Measurements from ENCODE around the gene COL7A1. TPM values are rescaled to one million over a fixed set of nuclear protein-coding genes. Genes with fewer than 3 reads are reported as not detected.

COL7A1 gene
- polyA plus RNA-seq, 3 donors: 15.5 to 31.0 (median 30.0) TPM

- no peak for DNase-seq (ENCODE audit: extremely low read depth in 1 of 11, low read depth in 9 of 11, low spot score in 4 of 11)
These were observed 75.9 kb downstream of the COL7A1 start for GRCh38 chr3:48519277-48519643.

GRCh38 chr3:48518638-48519276 lies 76.4 kb downstream of the COL7A1 start:
- DNase-seq (ENCODE audit: extremely low read depth in 1 of 11, low read depth in 9 of 11, low spot score in 4 of 11): no peak

GRCh38 chr3:48518069-48518468 lies 77.1 kb downstream of the COL7A1 start:
- DNase-seq (ENCODE audit: extremely low read depth in 1 of 11, low read depth in 9 of 11, low spot score in 4 of 11): no peak

GRCh38 chr3:48516571-48516970 lies 78.6 kb downstream of the COL7A1 start:
- no peak for DNase-seq (ENCODE audit: extremely low read depth in 1 of 11, low read depth in 9 of 11, low spot score in 4 of 11)

- no peak for DNase-seq (ENCODE audit: extremely low read depth in 1 of 11, low read depth in 9 of 11, low spot score in 4 of 11)
These were observed 80.5 kb downstream of the COL7A1 start for GRCh38 chr3:48514431-48515227.

Other genes with a start within 250 kb of the COL7A1 start
- under 1 TPM; 0.50 to 0.77 (median 0.65) TPM for gene FBXW12, start 223.1 kb downstream of the COL7A1 start, polyA plus RNA-seq (ENCODE audit: insufficient read length in 3 of 3)
- gene PLXNB1, start 165.2 kb downstream of the COL7A1 start, polyA plus RNA-seq (ENCODE audit: insufficient read length in 3 of 3): 100 to 1,000 TPM; 190 to 238 (median 200) TPM
- 10 to 100 TPM; 25.5 to 28.8 (median 26.2) TPM for gene CCDC51, start 155.2 kb downstream of the COL7A1 start, polyA plus RNA-seq (ENCODE audit: insufficient read length in 3 of 3)
- gene TMA7, start 155.1 kb downstream of the COL7A1 start, polyA plus RNA-seq (ENCODE audit: insufficient read length in 3 of 3): 100 to 1,000 TPM; 264 to 326 (median 318) TPM
- 10 to 100 TPM; 12.7 to 14.9 (median 13.1) TPM for gene ATRIP, start 148.6 kb downstream of the COL7A1 start, polyA plus RNA-seq (ENCODE audit: insufficient read length in 3 of 3)
- gene SHISA5, start 91.2 kb downstream of the COL7A1 start, polyA plus RNA-seq (ENCODE audit: insufficient read length in 3 of 3): 100 to 1,000 TPM in 2 of 3 donors, 10 to 100 TPM in 1; 93.2 to 120 (median 101) TPM
- 10 to 100 TPM in 1 of 3 donors, 1 to 10 TPM in 2; 4.0 to 12.8 (median 5.2) TPM for gene PFKFB4, start 38.5 kb downstream of the COL7A1 start, polyA plus RNA-seq (ENCODE audit: insufficient read length in 3 of 3)
- gene UCN2, start 31.5 kb downstream of the COL7A1 start, polyA plus RNA-seq (ENCODE audit: insufficient read length in 3 of 3): under 1 TPM; 0.26 to 0.41 (median 0.30) TPM
- 100 to 1,000 TPM; 268 to 311 (median 285) TPM for gene UQCRC1, start 14.3 kb upstream of the COL7A1 start, polyA plus RNA-seq (ENCODE audit: insufficient read length in 3 of 3)
- under 1 TPM in 1 of 3 donors, not detected in 2; 0.30 TPM for gene TMEM89, start 26.4 kb upstream of the COL7A1 start, polyA plus RNA-seq (ENCODE audit: insufficient read length in 3 of 3)
- 10 to 100 TPM; 26.8 to 33.9 (median 29.0) TPM for gene SLC26A6, start 40.1 kb upstream of the COL7A1 start, polyA plus RNA-seq (ENCODE audit: insufficient read length in 3 of 3)
- 1 to 10 TPM; 1.2 to 1.3 (median 1.2) TPM for gene CELSR3, start 67.6 kb upstream of the COL7A1 start, polyA plus RNA-seq (ENCODE audit: insufficient read length in 3 of 3)
- 10 to 100 TPM; 15.1 to 23.4 (median 20.0) TPM for gene NCKIPSD, start 90.6 kb upstream of the COL7A1 start, polyA plus RNA-seq (ENCODE audit: insufficient read length in 3 of 3)
- 100 to 1,000 TPM; 201 to 262 (median 238) TPM for gene IP6K2, start 121.9 kb upstream of the COL7A1 start, polyA plus RNA-seq (ENCODE audit: insufficient read length in 3 of 3)